PFSK-1 (cell line): Measurements from ENCODE around the gene TEX29.

Source experiments
- FOXP2 ChIP-seq: optimal IDR thresholded peaks from 2 replicates; pipeline ENCODE3; 2011; ENCODE audit warnings: borderline replicate concordance, control low read depth, inconsistent platforms; ENCODE audit not compliant: insufficient read depth; ENCODE audit errors: extremely low read length, extremely low read depth
- POLR2AphosphoS5 ChIP-seq: IDR thresholded peaks from 2 replicates; pipeline ENCODE4 v1.6.1; 2012; ENCODE audit warnings: low read depth, mild to moderate bottlenecking, control low read depth, low read length, moderate library complexity
- REST ChIP-seq, 2 experiments: IDR thresholded peaks; 2 replicates each; pipeline versions ENCODE4 v1.6.1 to v1.8.0; 2011 to 2012; ENCODE audit warnings: low read depth in 2 of 2, low read length in 2 of 2, control low read depth in 1 of 2, inconsistent platforms in 1 of 2, mild to moderate bottlenecking in 1 of 2, moderate library complexity in 1 of 2; ENCODE audit not compliant: insufficient read depth in 1 of 2
- SIN3A ChIP-seq: IDR thresholded peaks from 2 replicates; pipeline ENCODE4 v1.6.1; 2012; ENCODE audit warnings: mild to moderate bottlenecking, low read length, moderate library complexity, borderline replicate concordance; ENCODE audit not compliant: insufficient read depth
- TAF1 ChIP-seq: IDR thresholded peaks from 2 replicates; pipeline ENCODE4 v1.6.1; 2012; ENCODE audit warnings: low read length, control low read depth, borderline replicate concordance; ENCODE audit not compliant: insufficient read depth

TEX29 gene

GRCh38 chr13:111347438-111347837 is 27.0 kb downstream of the TEX29 start:
- TF ChIP-seq TAF1 (no peak), FOXP2 (no peak), REST (IDR thresholded peaks at IDR 0.05; ENCODE audit: insufficient read depth in 1 of 2, low read depth in 2 of 2, low read length in 2 of 2) (no peak)

- TF ChIP-seq SIN3A (no peak), POLR2AphosphoS5 (no peak), TAF1 (no peak), FOXP2 (no peak)
Observed at GRCh38 chr13:111353508-111353907, 33.1 kb downstream of the TEX29 start.

- TF ChIP-seq TAF1 = no peak
- TF ChIP-seq SIN3A = no peak
- no peak for TF ChIP-seq FOXP2
- TF ChIP-seq POLR2AphosphoS5 = no peak
- no peak for TF ChIP-seq REST (IDR thresholded peaks at IDR 0.05; ENCODE audit: insufficient read depth in 1 of 2, low read depth in 2 of 2, low read length in 2 of 2)
Observed at GRCh38 chr13:111354789-111355188, 34.3 kb downstream of the TEX29 start.

GRCh38 chr13:111356795-111357194 is 36.4 kb downstream of the TEX29 start:
- no peak for TF ChIP-seq SIN3A
- no peak for TF ChIP-seq TAF1
- no peak for TF ChIP-seq POLR2AphosphoS5
- TF ChIP-seq REST (IDR thresholded peaks at IDR 0.05; ENCODE audit: insufficient read depth in 1 of 2, low read depth in 2 of 2, low read length in 2 of 2) = no peak
- TF ChIP-seq FOXP2 = no peak

GRCh38 chr13:111359237-111359915 is 38.9 kb downstream of the TEX29 start:
- TF ChIP-seq TAF1 = no peak
- no peak for TF ChIP-seq SIN3A
- TF ChIP-seq FOXP2 = no peak
- TF ChIP-seq REST (IDR thresholded peaks at IDR 0.05; ENCODE audit: insufficient read depth in 1 of 2, low read depth in 2 of 2, low read length in 2 of 2) = no peak
- TF ChIP-seq POLR2AphosphoS5 = no peak
